WTC11 (cell line): Measurements from ENCODE around the gene DPYSL4. TPM values are rescaled to one million over a fixed set of nuclear protein-coding genes. Genes with fewer than 3 reads are reported as not detected.

Experiments
- ATAC-seq: fragments of 200-7000 bp; cut with Tn5 transposase; 2 replicates; pipeline ENCODE4 v1.10.0; 2021; ENCODE audit warnings: mild to moderate bottlenecking, moderate library complexity
- CTCF ChIA-PET: fragments of 300-600 bp; sonication (Branson Sonifier 250); formaldehyde crosslinking; loops from one replicate; lab custom pipeline; 2021; ENCODE audit warnings: antibody characterized with exemption; lab: Charles Lee
- POLR2A ChIA-PET: fragments of 350-600 bp; sonication (Branson Sonifier 250); formaldehyde crosslinking; loops from one replicate; lab custom pipeline; 2021; ENCODE audit warnings: antibody characterized with exemption; lab: Charles Lee
- DNase-seq: peaks from one replicate; pipeline ENCODE4 v3.0.0; 2021; ENCODE audit warnings: low spot score
- H3K27ac Mint-ChIP-seq: 2 replicates; pipeline ENCODE4 v1.8.0; 2021; ENCODE audit warnings: mixed read lengths
- H3K27me3 Mint-ChIP-seq: 2 replicates; pipeline ENCODE4 v1.8.0; 2021; ENCODE audit warnings: low read depth, mild to moderate bottlenecking, moderate library complexity, mixed read lengths
- H3K36me3 Mint-ChIP-seq: 2 replicates; pipeline ENCODE4 v1.8.0; 2021; ENCODE audit warnings: mixed read lengths
- H3K4me1 Mint-ChIP-seq: 2 replicates; pipeline ENCODE4 v1.8.0; 2022; ENCODE audit warnings: mixed read lengths
- H3K4me3 Mint-ChIP-seq: 2 replicates; pipeline ENCODE4 v1.8.0; 2021; ENCODE audit warnings: mild to moderate bottlenecking, moderate library complexity, mixed read lengths
- H3K9me3 Mint-ChIP-seq: 2 replicates; pipeline ENCODE4 v1.8.0; 2021; ENCODE audit warnings: mixed read lengths
- AFF4 ChIP-seq: sonication (generic); formaldehyde crosslinking; IDR thresholded peaks from 2 replicates; pipeline ENCODE4 v1.8.1; 2023; ENCODE audit warnings: mild to moderate bottlenecking, missing genetic modification reagents, borderline replicate concordance
- ATF1 ChIP-seq: sonication (generic); formaldehyde crosslinking; IDR thresholded peaks from 2 replicates; pipeline ENCODE4 v1.8.1; 2023; ENCODE audit warnings: mild to moderate bottlenecking, moderate library complexity, missing genetic modification reagents
- E2F1 ChIP-seq: sonication (generic); formaldehyde crosslinking; IDR thresholded peaks from 2 replicates; pipeline ENCODE4 v1.8.0; 2022; ENCODE audit warnings: mild to moderate bottlenecking, missing genetic modification reagents
- GTF2I ChIP-seq: fragments of 250-450 bp; sonication (Bioruptor Pico); conservative IDR thresholded peaks from 2 replicates; pipeline ENCODE4 v1.4.0; 2021; ENCODE audit warnings: mild to moderate bottlenecking
- IRF1 ChIP-seq: sonication (generic); formaldehyde crosslinking; IDR thresholded peaks from 2 replicates; pipeline ENCODE4 v1.8.0; 2023; ENCODE audit warnings: missing genetic modification reagents
- IRF2 ChIP-seq: sonication (generic); formaldehyde crosslinking; IDR thresholded peaks from 2 replicates; pipeline ENCODE4 v1.8.0; 2022; ENCODE audit warnings: low read depth, missing genetic modification reagents, borderline replicate concordance
- MAX ChIP-seq: sonication (generic); formaldehyde crosslinking; IDR thresholded peaks from 2 replicates; pipeline ENCODE4 v1.8.0; 2022; ENCODE audit warnings: mild to moderate bottlenecking, missing genetic modification reagents
- NFATC4 ChIP-seq: fragments of 250-450 bp; sonication (Bioruptor Pico); IDR thresholded peaks from 2 replicates; pipeline ENCODE4 v1.9.0; 2021; ENCODE audit warnings: mild to moderate bottlenecking
- NR2C2 ChIP-seq: sonication (generic); formaldehyde crosslinking; IDR thresholded peaks from 2 replicates; pipeline ENCODE4 v1.8.0; 2022; ENCODE audit warnings: mild to moderate bottlenecking, missing genetic modification reagents
- OVOL2 ChIP-seq: fragments of 250-450 bp; sonication (Bioruptor Pico); IDR thresholded peaks from 2 replicates; pipeline ENCODE4 v1.9.0; 2021; ENCODE audit warnings: mild to moderate bottlenecking, borderline replicate concordance
- SMAD4 ChIP-seq: sonication (generic); formaldehyde crosslinking; IDR thresholded peaks from 2 replicates; pipeline ENCODE4 v1.8.0; 2022; ENCODE audit warnings: mild to moderate bottlenecking, missing genetic modification reagents
- STAT6 ChIP-seq: sonication (generic); formaldehyde crosslinking; conservative IDR thresholded peaks from 2 replicates; pipeline ENCODE4 v1.8.1; 2023; ENCODE audit warnings: mild to moderate bottlenecking, low read depth, missing genetic modification reagents, moderate library complexity
- TP53 ChIP-seq: sonication (generic); formaldehyde crosslinking; IDR thresholded peaks from 2 replicates; pipeline ENCODE4 v1.8.1; 2023; ENCODE audit warnings: mild to moderate bottlenecking, missing genetic modification reagents
- ZNF121 ChIP-seq: sonication (generic); formaldehyde crosslinking; IDR thresholded peaks from 2 replicates; pipeline ENCODE4 v1.8.0; 2023; ENCODE audit warnings: missing genetic modification reagents
- ZNF138 ChIP-seq: sonication (generic); formaldehyde crosslinking; conservative IDR thresholded peaks from 2 replicates; pipeline ENCODE4 v1.8.1; 2022; ENCODE audit warnings: mild to moderate bottlenecking, moderate library complexity, missing genetic modification reagents
- ZNF416 ChIP-seq: fragments of 250-450 bp; sonication (Bioruptor Pico); IDR thresholded peaks from 2 replicates; pipeline ENCODE4 v1.9.0; 2021; ENCODE audit warnings: mild to moderate bottlenecking, inconsistent platforms
- ZNF532 ChIP-seq: fragments of 250-450 bp; sonication (Bioruptor Pico); IDR thresholded peaks from 2 replicates; pipeline ENCODE4 v1.9.0; 2021; ENCODE audit warnings: mild to moderate bottlenecking, borderline replicate concordance
- total RNA-seq: library from RNA; stranded (reverse); gene quantifications from 3 replicates; pipeline ENCODE4 v1.2.3, GENCODE V29; 2021

The DPYSL4 gene
- total RNA-seq, 1 experiment from 2014 or later, result 17.0 TPM

GRCh38 chr10:132206377-132206745 lies 19.6 kb downstream of the DPYSL4 start (continued):
- no peak for TF ChIP-seq E2F1
- no peak for TF ChIP-seq NR2C2 (CRISPR knock-in tag)
- no peak for TF ChIP-seq ZNF416
- TF ChIP-seq NFATC4, result no peak
- no peak for TF ChIP-seq AFF4 (CRISPR knock-in tag)
- no peak for TF ChIP-seq STAT6 (CRISPR knock-in tag)
- no peak for TF ChIP-seq ZNF121
- TF ChIP-seq ATF1 (CRISPR knock-in tag), result no peak

- H3K4me1 Mint-ChIP-seq, result no peaks in the 10 kb centered on the region
- H3K36me3 Mint-ChIP-seq, result no peaks in the 10 kb centered on the region
- H3K27ac Mint-ChIP-seq, result no peak overlapping the region
- H3K27me3 Mint-ChIP-seq, result no peaks in the 10 kb centered on the region
- DNase-seq (no peak), ATAC-seq (no peak)
- POLR2A ChIA-PET, result no interaction called here
- H3K4me3 Mint-ChIP-seq, result no peak overlapping the region
- CTCF ChIA-PET, result interaction anchor here (1.4 kb wide), 1 partner anchor 13 kb away, joined by 3 read pairs; no protein-coding TSS in a partner anchor
- H3K9me3 Mint-ChIP-seq, result no peaks in the 10 kb centered on the region
- no peak for TF ChIP-seq MAX (CRISPR knock-in tag)
- no peak for TF ChIP-seq SMAD4 (CRISPR knock-in tag)
- TF ChIP-seq OVOL2 (CRISPR knock-in tag), result no peak
- TF ChIP-seq STAT6 (CRISPR knock-in tag), result no peak
- no peak for TF ChIP-seq IRF2 (CRISPR knock-in tag)
- TF ChIP-seq ZNF138, result no peak
- no peak for TF ChIP-seq E2F1
- no peak for TF ChIP-seq TP53 (CRISPR knock-in tag)
- no peak for TF ChIP-seq IRF1
- no peak for TF ChIP-seq ZNF532 (CRISPR knock-in tag)
- no peak for TF ChIP-seq GTF2I (CRISPR knock-in tag)
Measured at GRCh38 chr10:132206806-132207535, 20.2 kb downstream of the DPYSL4 start.
